NCI-H1694 (cell line): ENCODE data around the gene CLDN18.

Experiments used
- DNase-seq: peaks from one replicate; lab custom pipeline; 2025; lab: John Stamatoyannopoulos, UW

CLDN18 gene

DNA sequence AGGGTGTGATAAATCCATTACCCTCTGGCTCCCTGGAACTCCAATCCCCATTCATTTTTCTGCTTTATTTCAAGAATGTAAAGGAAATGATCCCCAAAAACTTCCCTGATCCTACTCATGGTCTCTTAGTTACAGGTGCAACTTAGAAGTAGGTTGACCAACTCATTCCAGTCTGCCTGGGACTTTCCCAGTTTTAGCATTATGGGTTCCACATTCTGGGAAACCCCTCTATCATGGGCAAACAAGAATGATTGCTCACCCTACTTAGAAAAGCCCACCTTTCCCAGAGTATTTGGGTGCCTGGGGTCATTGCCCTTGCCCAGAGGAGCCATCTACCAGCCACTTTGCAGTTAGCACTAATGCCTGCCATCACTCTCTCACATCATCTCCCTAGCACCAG, 15.6 kb downstream of the CLDN18 start:
- DNase-seq: no peak

DNA sequence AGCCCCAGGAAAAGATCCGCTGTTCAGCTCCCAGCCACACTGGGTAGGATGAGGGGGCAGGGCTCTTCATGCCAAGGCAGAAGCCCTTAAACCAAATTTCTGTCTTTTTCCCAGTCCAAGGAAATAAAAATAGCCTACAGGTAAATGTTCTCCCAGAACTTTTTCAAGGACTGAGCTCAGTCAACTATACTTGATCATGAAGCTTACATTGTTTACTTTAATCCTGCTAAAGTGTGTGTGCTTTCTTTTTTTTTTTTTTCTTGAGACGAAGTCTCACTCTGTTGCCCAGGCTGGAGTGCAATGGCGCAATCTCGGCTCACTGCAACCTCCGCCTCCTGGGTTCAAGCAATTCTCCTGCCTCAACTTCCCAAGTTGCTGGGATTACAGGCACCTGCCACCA, 17.9 kb downstream of the CLDN18 start:
- DNase-seq: no peak

GRCh38 chr3:138030734-138031280, 20.8 kb downstream of the CLDN18 start:
- DNase-seq: no peak

DNA sequence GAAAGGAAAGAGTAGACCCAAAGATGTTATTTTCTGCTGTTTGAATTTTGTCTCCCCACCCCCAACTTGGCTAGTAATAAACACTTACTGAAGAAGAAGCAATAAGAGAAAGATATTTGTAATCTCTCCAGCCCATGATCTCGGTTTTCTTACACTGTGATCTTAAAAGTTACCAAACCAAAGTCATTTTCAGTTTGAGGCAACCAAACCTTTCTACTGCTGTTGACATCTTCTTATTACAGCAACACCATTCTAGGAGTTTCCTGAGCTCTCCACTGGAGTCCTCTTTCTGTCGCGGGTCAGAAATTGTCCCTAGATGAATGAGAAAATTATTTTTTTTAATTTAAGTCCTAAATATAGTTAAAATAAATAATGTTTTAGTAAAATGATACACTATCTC, 21.6 kb downstream of the CLDN18 start:
- no peak for DNase-seq

GRCh38 chr3:138032567-138032966, 22.6 kb downstream of the CLDN18 start:
- DNase-seq: no peak

DNA sequence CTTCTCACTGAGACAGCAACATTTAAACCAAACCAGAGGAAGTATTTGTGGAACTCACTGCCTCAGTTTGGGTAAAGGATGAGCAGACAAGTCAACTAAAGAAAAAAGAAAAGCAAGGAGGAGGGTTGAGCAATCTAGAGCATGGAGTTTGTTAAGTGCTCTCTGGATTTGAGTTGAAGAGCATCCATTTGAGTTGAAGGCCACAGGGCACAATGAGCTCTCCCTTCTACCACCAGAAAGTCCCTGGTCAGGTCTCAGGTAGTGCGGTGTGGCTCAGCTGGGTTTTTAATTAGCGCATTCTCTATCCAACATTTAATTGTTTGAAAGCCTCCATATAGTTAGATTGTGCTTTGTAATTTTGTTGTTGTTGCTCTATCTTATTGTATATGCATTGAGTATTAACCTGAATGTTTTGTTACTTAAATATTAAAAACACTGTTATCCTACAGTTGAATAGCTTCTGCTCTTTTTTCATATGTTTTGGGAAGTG, 23.3 kb downstream of the CLDN18 start:
- DNase-seq: no peak

DNA sequence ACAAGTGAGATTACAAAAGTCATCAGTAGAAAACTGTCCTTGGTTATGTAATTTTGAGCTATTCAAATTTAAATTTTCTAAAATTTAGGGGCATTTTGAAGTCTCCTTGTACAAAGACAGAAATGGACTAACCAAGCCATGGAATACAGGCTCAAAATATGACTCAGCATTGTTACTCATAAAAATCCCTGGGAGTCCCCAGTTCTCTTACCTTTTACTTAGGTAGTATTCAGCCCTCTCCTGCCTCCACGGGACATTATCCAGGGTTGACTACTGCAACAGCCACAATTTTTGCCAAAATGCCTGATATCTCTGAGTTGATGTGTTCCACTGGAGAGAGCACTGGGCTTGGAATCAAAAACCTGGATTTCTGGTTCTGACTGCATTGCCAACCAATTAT, 25.0 kb downstream of the CLDN18 start:
- no peak for DNase-seq

GRCh38 chr3:138036572-138036971, 26.6 kb downstream of the CLDN18 start:
- DNase-seq: no peak

DNA sequence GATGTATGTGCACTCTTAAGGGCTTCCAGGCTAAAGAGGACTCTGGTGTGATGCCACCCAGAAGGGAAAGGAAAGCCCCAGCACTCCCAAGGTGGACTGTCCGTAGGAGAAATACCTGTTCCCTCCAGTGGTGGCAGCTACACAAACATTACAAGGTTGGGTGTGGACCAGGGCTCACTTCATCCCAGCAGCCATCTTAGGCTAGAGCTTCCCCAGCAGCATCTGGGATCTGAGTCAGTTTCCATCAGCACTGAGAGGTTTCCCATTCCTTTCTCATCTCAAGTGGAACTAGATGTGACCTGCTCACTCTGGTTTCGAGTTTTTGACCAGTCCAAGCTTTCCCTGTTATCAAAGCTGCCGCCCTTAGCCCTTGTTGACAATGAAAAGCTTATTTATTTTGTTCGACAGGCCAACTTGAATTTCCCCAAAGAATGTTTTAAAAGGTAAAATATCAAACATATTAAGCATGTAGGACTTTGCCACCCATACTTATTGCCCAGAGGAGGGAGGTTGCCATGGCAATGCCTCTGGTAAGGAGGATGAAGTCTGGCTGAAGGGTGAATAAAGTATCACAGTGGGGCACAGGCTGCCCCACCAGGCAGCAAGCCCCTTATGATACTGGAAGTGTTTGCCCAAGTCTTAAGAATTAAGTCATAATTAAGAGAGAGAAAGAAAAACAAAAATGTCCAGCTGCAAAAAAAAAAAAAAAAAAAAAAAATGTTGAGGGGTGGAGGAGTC, 28.9 kb downstream of the CLDN18 start:
- DNase-seq: no peak

DNA sequence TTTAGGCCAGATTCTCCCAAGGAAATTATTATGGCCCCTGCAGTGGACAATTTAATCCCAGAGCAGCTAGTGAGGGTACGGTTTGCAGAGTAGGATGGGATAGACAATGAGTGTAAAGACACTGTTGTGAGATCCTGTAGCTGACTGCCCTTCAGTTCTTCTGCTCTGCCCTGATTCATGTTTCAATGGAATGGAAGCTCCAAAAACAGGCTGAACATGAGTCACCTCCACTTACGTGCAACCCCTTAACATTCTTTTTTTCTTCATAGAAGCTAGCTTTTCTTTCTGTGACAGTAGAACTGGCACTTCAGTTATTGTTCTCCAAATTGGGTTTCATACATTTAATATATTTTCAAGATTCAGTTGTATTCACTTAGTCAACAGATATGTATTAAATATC, 32.1 kb downstream of the CLDN18 start:
- no peak for DNase-seq

GRCh38 chr3:138043266-138044029, 33.5 kb downstream of the CLDN18 start:
- DNase-seq: no peak

GRCh38 chr3:138046085-138046484, 36.1 kb downstream of the CLDN18 start:
- DNase-seq: no peak

GRCh38 chr3:138046955-138047354, 37.0 kb downstream of the CLDN18 start:
- DNase-seq: no peak

DNA sequence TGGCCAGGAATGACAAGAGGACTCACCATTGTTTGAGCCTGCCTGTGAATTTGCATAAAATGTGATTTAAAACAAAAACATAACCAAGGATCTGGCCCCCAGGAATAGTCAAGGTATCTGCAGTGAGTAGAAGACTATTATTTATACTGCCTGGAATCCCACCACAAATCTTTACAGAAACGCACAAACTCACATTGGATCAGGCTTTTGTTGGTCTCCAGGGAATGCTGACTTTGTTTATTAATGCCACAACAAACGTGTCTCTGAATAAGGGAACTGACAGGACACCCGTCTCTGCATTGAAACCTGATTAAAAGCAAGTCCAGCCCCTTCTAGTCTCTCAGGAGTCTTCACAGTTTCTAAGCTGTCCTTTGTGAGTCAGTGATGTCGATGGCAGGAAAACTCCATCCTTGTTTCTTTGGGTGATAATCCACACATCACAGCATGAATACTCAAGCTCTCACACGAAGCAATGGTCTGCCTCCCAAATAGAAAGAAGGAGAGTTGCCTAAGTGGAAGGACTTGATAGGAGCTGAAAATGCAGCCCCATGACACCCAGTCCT, 37.7 kb downstream of the CLDN18 start:
- DNase-seq: no peak

DNA sequence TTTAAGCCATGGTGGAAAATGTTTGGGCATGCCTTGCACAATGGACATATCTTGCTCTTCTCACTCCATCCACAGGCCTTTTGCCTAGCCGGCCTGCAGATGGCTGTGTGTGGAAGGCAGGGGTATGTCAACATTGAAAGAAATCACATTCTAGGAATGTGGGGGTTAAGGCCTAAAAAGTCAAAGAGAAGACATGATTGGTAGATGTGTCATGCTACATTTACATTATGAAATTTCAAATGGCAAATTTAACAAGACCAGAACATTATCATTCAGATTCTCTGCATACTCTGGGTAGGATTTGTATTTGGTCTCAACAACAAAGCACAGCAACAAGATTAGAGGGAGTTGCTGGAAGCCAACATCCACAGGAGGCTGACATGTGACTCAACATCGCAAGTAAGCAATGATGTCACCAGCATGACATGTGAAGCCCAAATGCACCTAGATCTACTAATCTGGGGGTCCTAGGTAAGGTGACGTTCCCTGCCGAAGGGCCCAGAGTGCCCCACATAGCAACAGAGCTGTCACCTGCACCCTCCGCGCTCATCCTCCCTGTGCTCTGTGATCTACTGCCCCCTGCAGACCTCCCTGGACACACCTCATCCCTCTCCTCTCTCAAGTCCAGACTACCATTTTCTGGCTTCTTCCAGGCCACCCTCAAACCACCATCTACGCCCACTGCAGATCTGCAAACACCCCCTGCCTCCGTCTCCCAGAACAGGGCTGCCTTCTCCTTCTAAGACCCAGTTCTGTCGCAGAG, 39.4 kb downstream of the CLDN18 start:
- no peak for DNase-seq

DNA sequence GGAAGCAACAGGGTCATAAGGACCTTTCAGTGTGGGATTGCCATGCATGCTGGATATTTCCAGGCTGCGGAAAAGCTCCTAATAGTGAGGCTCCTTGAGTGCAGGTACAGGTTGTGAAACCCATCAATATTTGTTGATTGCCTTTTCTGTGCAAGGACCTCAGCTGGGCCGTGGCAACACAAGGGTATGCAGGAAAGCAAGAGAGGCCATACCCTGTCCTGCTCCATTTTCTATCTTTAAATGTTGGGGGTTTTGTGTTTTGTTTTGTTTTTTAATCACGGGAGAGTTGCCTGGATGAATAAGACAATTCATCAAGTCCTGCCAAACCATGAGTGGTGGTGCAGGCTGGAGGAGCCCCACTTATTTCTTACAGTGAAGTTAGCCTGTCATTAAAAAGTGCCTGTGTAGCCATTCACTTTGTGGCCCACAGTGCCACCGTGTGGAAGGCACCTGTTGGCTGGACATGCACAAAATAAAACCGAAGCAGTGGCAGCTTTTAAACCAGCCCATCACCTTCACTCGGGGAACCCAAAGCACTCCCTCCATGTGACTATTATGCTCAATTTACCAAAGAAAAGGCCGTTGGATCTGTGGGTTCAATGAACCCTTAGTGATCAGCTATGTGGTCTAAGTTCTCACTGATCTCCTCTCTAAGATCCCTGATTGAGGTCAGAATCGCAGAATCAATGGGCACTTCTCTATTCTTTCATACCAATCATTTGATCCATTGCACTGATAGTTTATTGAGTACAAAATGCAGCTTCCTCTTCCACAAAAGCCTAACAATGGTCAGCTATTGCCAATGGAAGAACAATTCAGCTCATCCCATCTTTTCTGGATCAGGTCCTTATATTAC, 42.2 kb downstream of the CLDN18 start:
- DNase-seq: peak; percentile 15

DNA sequence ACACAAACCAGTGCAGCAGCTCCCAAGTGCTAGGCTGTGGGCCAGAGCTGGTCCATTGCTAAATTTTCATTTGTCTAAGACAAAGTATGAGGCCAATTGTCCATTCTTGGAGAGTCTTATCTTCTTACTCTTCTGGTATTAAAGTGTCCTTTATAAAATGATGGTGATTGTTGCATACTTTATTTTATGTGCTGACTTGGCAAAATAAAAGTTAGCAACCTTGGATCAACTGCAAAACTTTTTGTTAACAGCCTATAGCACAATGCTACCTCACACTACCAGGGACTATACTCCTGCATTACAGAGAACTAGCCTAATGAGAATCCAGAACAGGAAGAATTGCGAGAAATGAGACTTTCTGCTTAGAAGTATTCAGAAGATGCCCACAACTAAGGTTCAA, 44.1 kb downstream of the CLDN18 start:
- DNase-seq: no peak

GRCh38 chr3:138057384-138057783, 47.4 kb downstream of the CLDN18 start:
- no peak for DNase-seq

DNA sequence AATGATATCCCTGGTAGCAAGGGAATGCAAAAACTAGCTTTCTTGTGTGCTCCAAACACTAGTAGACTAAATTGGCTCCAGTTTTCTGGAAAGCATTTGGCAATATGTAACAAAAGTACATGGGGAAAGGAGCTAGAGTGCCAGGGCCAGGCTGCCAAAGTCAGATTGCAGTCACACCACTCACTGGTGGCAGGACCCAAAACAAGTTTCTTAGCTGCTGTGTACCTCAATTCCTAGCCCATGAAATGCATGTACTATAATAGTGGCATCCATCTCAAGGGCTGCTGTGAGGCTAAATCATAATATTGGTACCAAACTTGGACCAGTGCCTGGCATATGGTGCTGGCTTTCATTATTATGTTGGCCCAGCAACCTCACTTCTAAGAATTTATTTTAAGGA, 49.3 kb downstream of the CLDN18 start:
- DNase-seq: no peak

DNA sequence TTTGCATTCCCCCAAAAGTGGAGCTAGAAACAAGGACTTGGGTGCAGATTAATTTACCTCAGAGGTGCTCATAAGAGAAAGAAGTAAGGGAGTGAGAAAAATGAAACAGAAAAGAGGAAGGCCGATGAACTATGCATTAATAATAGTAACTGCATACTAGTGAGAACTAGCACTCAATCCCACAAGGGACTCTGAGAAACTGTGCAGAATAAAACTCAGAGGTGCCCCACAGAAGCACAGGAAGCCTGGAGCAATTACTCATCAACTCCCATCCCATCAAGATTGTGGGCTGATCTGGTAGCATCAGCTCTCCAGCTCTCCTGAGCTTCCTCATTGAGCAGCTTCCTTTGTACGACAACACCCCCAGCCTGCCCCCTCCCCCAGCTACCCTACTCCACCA, 50.8 kb downstream of the CLDN18 start:
- DNase-seq: no peak

GRCh38 chr3:138062037-138062436, 52.1 kb downstream of the CLDN18 start:
- no peak for DNase-seq
